Stimulated activated naive CD4-positive, alpha-beta T cell (primary cell): ENCODE results near the gene BCL7A.

Experiments used
- DNase-seq, 6 experiments: peaks; one replicate each; lab custom pipeline; 2025; lab: John Stamatoyannopoulos, UW

The BCL7A gene

DNA sequence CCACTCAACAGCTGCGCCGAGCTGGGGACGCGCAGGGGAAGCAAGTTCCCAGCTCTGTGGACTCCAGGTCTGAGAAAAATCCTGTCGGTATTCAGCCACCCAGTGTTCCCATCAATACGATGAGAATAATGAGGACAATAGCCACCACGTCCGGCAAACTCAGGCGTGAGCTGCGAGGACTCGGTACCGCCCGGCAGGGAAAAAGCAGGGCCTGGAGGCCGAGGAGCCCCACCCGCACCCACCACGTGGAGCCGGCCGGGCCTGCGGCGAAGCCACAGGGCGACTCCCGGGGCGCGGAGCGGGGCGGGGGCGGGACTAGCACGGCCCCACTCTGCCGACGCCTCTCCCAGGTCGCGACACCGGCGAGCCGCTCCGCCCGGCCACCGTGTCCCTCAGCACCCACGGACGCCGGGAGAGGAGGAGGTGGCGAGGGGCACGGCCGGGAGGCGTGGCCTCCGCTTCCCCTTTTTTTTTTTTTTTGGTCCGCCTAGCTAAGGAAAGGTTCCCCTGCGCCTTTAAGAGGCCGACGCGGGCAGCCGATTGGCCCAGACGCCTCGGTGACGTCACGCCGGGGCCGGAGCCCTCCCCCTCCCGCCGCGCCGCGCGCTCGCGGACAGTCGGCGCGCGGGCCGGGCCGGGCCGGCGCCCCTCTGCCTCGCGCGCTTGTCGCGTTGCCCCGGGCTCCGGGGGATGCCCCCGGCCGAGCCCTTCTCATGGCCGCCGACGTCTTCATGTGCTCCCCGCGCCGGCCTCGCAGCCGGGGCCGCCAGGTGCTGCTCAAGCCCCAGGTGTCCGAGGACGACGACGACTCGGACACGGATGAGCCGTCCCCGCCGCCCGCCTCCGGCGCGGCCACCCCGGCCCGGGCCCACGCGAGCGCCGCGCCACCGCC lies 56.7 kb downstream of the BCL7A start, which contains the start of gene MLXIP:
Gene MLXIP, plus strand, starts transcription at position 616 of the 892 bp plus-strand sequence. Its CDS starts 98 bp downstream, at position 714.
- peak; percentile 74 to 85 (median 84) for DNase-seq

DNA sequence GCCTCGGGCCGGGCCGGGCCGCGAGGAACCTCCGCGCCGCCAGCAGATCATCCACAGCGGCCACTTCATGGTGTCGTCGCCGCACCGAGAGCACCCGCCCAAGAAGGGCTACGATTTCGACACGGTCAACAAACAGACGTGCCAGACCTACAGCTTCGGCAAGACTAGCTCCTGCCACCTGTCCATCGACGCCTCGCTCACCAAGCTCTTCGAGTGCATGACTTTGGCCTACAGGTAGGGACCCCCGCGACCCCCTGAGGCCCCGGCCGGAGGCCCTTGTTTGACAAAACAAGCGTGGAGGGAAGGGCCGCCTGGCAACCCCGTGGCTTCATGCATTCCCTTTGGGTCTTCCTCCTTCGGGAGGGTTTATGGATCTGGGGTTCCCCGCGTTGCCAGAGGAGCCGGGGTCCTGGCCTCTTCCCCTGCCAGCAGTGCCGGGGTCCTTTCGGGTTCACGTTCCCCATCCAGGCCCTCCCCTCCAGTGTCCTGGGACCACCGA lies 57.4 kb downstream of the BCL7A start:
- peak in 3 of 6 experiments; percentile 34 to 59 (median 45) for DNase-seq

- DNase-seq = peak in 1 of 6 experiments; percentile 34
Observed at GRCh38 chr12:122079532-122080081, 57.9 kb downstream of the BCL7A start.

- DNase-seq = peak in 1 of 6 experiments; percentile 12
Observed at GRCh38 chr12:122080149-122081082, 58.7 kb downstream of the BCL7A start.

DNA sequence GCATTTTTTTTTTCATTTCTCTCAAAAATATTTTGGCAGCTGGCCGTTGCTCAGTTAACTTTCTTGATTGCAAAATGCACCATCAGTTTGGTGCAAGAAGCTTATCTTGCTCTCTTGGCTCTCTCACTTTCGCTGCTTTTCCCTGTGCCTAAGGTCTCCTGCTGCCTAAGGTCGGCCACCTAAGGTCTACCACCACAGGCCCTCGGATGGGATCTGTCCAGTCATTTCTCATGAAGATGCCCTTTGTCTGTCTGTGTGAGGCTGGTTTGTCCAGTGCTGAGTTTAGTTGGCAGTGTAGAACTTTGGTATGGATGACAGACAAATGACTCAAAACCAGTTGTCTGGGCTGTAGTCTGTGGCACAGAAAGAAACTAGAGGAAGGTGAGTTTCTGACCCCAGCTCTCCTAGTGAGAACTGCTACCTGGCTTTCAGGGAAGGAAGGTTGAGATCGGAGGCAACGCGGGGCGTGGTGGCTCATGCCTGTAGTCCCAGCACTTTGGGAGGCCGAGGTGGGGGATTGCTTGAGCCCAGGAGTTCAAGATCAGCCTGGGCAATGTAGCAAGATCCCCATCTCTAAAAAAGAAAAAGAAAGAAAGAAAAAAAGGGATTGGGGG lies 59.5 kb downstream of the BCL7A start:
- no peak for DNase-seq

DNA sequence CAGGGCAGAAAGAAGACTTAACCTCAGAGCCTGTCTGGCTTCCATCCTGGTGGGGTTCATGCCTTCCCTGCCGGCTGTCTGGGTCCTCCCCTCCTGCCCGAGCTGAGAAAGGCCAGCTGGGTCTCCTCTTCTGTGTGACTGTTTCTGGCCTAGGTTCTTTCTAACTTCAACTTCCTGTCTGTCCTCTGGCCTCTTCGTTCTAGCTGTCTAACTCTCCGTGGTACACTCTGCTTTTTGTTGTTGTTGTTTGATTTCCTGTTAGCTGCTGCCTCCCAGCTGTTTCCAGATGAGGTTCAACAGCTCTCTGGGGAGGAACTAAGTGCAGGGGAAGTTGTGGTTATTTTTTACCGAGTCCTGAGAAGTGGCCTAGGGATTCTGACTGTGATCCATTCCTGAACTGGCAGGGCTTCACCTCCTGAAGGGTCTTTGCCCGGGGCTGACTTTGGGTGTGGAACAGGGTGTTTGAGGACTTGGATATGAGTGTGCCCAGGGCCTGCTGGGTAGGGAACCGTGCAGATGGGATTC lies 60.1 kb downstream of the BCL7A start:
- DNase-seq = peak; percentile 26 to 61 (median 40)

DNA sequence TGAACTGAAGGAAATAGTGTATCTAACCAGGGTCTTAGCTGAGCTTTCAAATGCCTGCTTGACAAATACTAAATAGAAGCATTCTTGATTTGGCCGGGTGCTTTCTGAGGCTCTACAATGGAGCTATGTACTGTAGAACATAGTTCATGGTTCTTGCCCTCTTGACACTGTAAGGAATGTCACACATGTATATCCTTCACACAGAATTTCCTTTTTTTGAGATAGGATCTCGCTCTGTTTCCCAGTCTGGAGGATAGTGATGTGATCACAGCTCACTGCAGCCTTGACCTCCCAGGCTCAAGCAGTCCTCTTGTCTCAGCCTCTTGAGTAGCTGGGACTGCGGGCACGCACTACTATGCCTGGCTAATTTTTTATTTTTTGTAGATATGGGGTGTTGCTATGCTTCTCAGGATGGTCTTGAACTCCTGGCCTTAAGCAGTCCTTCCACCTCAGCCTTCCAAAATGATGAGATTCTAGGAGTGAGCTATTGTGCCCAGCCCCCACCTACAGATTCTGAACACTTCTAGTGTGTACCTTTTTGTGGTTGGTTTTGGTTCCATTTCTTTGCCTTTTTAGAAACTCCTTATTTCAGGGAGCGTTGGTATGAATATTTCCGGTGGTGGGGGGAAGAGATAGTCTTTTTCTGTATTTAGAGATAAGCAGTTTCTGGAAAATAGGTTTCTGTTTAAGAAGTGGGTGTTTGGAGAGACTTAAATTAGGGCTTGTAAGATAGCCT lies 61.1 kb downstream of the BCL7A start:
- DNase-seq = peak in 2 of 6 experiments; percentile 12 to 19

- DNase-seq = no peak
Observed at GRCh38 chr12:122084857-122085405, 63.2 kb downstream of the BCL7A start.

DNA sequence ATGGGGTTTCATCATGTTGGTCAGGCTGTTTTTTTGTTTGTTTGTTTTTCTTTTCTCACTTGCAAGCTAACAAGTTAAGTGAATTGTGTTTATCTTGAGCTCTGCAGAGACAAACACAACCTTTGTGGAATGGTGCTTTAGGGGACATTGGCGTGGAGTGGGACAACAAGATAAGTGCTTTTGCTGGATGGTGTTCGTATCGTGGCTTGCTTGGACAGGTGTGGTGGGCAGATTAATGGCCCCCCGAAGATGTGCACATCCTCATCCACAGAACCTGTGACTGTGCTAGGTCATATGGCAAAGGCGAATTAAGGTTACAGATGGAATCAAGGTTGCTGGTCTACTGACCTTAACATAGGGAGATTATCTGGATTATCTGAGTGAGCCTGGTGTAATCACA lies 63.9 kb downstream of the BCL7A start:
- DNase-seq = no peak

DNA sequence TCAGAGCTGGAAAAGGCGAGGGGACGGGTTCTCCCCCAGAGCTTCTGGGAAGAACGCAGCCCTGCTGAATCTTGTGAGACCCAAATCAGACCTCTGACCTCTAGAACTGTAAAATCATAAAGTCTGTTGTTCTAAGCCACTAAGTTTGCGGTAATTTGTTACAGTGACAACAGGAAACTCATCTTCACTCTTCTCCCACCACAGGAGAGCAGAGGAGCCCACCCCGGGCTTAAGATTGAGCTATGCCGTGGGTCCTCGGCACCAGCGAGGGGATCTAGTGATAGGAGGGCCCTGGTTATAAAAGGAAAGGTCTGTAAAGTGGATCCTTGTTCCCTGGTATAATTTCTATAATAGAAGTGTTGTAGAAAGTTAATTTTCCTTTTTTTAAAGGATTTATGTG lies 64.4 kb downstream of the BCL7A start:
- DNase-seq = no peak

- no peak for DNase-seq
Observed at GRCh38 chr12:122086641-122087285, 65.1 kb downstream of the BCL7A start.

DNA sequence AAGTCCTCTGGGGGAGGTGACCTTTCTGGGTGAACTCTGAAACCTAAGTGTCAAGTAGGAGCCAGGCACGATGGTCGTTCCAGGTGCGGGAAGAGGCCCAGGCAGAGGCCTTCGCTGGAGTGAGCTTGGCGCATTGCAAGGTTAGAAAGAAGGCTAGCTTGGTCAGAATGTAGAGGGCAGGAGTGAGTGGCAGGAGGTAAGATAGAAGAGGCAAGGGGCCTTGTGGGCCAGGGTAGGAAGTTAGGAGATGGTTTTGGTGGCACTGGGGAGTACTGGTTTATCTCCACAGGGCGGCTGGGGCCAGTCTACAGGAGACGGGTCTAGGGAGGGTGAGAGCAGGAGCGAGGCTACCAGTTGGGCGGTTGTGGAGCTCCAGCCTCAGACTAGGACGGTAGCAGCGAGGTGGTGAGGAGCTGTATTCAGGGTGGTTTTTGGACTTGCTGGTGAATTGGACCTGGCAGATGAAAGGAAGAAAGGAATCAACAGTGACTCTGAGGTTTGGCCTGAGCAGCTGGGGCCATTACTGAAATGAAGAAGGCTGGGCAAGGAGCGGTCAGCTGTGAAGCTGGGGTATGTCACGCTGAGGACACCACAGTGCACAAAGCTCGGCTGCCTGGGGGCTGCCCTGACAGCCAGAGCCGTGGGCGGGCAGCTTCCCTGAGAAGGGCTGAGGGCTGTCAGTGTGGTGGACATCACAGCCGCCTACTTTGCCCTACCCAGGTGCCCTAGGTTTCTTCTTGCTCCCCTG lies 65.9 kb downstream of the BCL7A start:
- no peak for DNase-seq

DNA sequence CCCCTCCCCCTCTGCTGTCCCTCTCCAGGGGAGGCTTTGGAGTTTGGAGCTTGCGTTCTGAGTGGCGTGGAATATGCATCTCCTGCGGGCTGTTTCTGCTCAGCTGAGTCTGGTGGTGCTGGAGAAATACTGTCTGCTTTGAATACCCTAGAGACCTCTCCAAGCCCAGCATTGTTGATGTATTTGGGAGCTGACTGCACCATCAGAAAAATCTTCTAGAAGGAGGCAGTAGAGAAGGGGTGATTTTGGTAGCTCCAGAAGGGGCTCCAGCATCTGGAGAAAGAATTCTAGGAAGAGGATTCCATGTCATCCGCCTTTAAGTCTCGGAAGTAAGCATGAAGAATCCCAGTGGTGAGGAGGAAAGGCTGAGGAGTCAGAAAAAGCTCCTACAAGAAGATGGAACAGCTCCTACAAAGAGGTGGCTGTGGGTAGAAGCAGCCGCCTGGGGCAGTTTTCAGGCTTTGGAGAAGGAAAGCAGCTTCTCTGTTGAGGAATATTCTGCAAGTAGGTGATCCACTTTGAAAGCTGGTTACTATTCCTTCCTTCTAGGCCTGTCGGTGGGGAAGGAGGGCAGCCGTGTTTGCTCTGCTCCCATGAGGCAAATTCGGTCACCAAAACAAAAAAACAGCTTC lies 66.6 kb downstream of the BCL7A start:
- no peak for DNase-seq

DNA sequence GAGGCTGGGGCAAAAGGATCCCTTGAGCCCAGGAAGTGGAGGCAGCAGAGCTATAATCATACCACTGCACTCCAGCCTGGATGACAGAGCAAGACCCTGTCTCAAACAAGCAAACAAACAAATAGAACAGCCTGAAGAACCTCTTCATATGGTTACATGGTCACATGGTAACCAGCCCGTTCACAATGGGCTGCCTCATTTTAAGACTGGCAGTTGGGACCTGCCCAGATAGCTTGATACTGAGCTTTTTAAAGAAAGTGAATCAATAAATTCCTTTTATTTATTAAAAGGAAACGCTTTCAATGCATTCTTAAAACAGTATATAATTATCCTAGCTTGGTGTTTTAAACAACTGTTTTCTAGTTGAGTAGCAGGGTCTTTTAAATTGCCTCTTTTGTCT lies 67.4 kb downstream of the BCL7A start:
- no peak for DNase-seq

DNA sequence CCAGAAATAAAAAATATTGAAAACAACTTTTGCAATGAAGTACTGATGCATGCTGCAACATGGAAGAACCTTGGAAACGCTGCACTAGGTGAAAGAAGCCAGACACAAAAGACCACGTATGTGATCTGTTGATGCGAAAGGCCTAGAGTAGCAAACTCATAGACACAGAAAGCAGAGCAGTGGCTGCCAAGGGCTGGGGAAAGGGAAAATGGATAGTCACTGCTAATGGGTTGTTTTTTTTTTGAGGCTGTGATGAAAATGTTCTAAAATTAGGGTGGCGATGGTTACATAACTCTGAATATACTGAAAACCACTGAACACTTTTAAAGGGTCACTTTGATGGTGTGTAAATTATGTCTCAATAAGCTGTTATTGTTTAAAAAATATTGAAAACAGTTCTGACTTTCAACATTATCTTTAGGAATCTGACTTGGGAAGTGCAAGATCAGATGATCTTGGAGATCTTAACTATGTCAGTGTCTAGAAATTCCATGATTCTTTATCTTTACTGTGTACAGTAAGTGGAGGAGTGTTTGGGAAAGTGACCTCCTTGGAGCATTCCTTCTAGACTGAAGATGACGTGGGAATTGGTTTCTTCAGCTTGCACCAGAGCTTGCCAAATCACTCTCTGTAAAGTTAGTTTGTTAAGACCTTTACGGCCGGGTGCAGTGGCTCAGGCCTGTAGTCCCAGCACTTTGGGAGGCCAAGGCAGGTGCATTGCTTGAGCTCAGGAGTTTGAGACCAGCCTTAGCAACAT lies 69.3 kb downstream of the BCL7A start:
- DNase-seq = no peak

GRCh38 chr12:122093098-122093883 lies 71.6 kb downstream of the BCL7A start:
- DNase-seq = no peak

- DNase-seq = no peak
Observed at GRCh38 chr12:122094137-122094734, 72.6 kb downstream of the BCL7A start.
